DND-41 (cell line): ENCODE results near the gene ARHGEF4.

Source experiments
- ATAC-seq: fragments of 200-7000 bp; cut with Tn5 transposase; 3 replicates; pipeline ENCODE4 v1.9.1; 2021; ENCODE audit warnings: low read depth; ENCODE audit not compliant: insufficient read depth
- DNase-seq: peaks from one replicate; pipeline ENCODE4 v3.0.0-alpha.2; 2020
- H2AFZ ChIP-seq: 2 replicates; pipeline ENCODE4 v1.6.0; 2012; ENCODE audit warnings: low read depth, low read length
- H3K27ac ChIP-seq: 2 replicates; pipeline ENCODE4 v1.5.1; 2012; ENCODE audit warnings: low read length, inconsistent platforms
- H3K27me3 ChIP-seq: fragments of 200-600 bp; sonication (generic); 2 replicates; pipeline ENCODE4 v1.6.0; 2012; ENCODE audit warnings: low read length, mild to moderate bottlenecking, inconsistent platforms; ENCODE audit not compliant: insufficient read depth, poor library complexity
- H3K36me3 ChIP-seq: 2 replicates; pipeline ENCODE4 v1.5.1; 2012; ENCODE audit warnings: low read length, inconsistent platforms; ENCODE audit not compliant: insufficient read depth
- H3K4me1 ChIP-seq: 2 replicates; pipeline ENCODE4 v1.5.1; 2012; ENCODE audit warnings: mild to moderate bottlenecking, low read length; ENCODE audit not compliant: insufficient read depth
- H3K4me2 ChIP-seq: 2 replicates; pipeline ENCODE4 v1.6.0; 2012; ENCODE audit warnings: mild to moderate bottlenecking, moderate library complexity, low read length, inconsistent platforms; ENCODE audit not compliant: insufficient read depth
- H3K4me3 ChIP-seq, 2 experiments: fragments of 200-600 bp in 1 of 2; shearing (Covaris generic) in 1 of 2; 2 replicates each; pipeline ENCODE4 v1.5.1; 2012 to 2016; ENCODE audit warnings: inconsistent platforms in 2 of 2, low read length in 2 of 2, mild to moderate bottlenecking in 2 of 2, low read depth in 1 of 2, moderate library complexity in 1 of 2
- H3K79me2 ChIP-seq: 2 replicates; pipeline ENCODE4 v1.6.0; 2012; ENCODE audit warnings: low read length, inconsistent platforms; ENCODE audit not compliant: insufficient read depth
- H3K9ac ChIP-seq: 2 replicates; pipeline ENCODE4 v1.6.0; 2012; ENCODE audit warnings: low read depth, mild to moderate bottlenecking, inconsistent platforms, low read length, moderate library complexity
- H3K9me3 ChIP-seq: 2 replicates; pipeline ENCODE4 v1.5.1; 2012; ENCODE audit warnings: low read length, moderate library complexity, mild to moderate bottlenecking, inconsistent platforms; ENCODE audit not compliant: insufficient read depth, severe bottlenecking
- H4K20me1 ChIP-seq: 2 replicates; pipeline ENCODE4 v1.6.0; 2012; ENCODE audit warnings: low read length; ENCODE audit not compliant: insufficient read depth
- EZH2 ChIP-seq: IDR thresholded peaks from 3 replicates; pipeline ENCODE4 v1.6.1; 2012; ENCODE audit warnings: borderline replicate concordance, low read depth, mild to moderate bottlenecking, moderate library complexity, low read length, inconsistent platforms; ENCODE audit not compliant: severe bottlenecking
- TF ChIP-seq, protein P1 (sequence below): IDR thresholded peaks from 2 replicates; pipeline ENCODE4 v1.5.1; 2012; ENCODE audit warnings: borderline replicate concordance, low read length, moderate library complexity, mild to moderate bottlenecking; ENCODE audit not compliant: poor library complexity, severe bottlenecking; ENCODE audit errors: extremely low read depth

ARHGEF4 gene

GRCh38 chr2:130831356-130831755 is 5.4 kb upstream of the ARHGEF4 start:
- H3K27ac ChIP-seq = no peak overlapping the region

GRCh38 chr2:130832296-130832940 is 4.3 kb upstream of the ARHGEF4 start:
- ATAC-seq (no peak), DNase-seq (no peak)
- H3K27ac ChIP-seq = no peak overlapping the region
- H3K4me2 ChIP-seq = no peak overlapping the region
- no peak overlapping the region for H3K4me3 ChIP-seq
- H3K4me1 ChIP-seq = no peaks in the 10 kb centered on the region
- no peak overlapping the region for H3K9ac ChIP-seq
- H3K36me3 ChIP-seq = no peaks in the 10 kb centered on the region
- H2AFZ ChIP-seq = no peak overlapping the region
- no peak for TF ChIP-seq EZH2
- TF ChIP-seq, protein P1, sequence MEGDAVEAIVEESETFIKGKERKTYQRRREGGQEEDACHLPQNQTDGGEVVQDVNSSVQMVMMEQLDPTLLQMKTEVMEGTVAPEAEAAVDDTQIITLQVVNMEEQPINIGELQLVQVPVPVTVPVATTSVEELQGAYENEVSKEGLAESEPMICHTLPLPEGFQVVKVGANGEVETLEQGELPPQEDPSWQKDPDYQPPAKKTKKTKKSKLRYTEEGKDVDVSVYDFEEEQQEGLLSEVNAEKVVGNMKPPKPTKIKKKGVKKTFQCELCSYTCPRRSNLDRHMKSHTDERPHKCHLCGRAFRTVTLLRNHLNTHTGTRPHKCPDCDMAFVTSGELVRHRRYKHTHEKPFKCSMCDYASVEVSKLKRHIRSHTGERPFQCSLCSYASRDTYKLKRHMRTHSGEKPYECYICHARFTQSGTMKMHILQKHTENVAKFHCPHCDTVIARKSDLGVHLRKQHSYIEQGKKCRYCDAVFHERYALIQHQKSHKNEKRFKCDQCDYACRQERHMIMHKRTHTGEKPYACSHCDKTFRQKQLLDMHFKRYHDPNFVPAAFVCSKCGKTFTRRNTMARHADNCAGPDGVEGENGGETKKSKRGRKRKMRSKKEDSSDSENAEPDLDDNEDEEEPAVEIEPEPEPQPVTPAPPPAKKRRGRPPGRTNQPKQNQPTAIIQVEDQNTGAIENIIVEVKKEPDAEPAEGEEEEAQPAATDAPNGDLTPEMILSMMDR = no peak
- no peaks in the 10 kb centered on the region for H3K79me2 ChIP-seq
- H4K20me1 ChIP-seq = no peaks in the 10 kb centered on the region
- peaks cover 4% of the 10 kb centered on the region for H3K27me3 ChIP-seq
- no peaks in the 10 kb centered on the region for H3K9me3 ChIP-seq

More at GRCh38 chr2:130831356-130831755, 5.4 kb upstream of the ARHGEF4 start:
- H2AFZ ChIP-seq = no peak overlapping the region
- H3K4me2 ChIP-seq = no peak overlapping the region
- H3K27me3 ChIP-seq = peaks cover 4% of the 10 kb centered on the region
- no peak for TF ChIP-seq EZH2
- H3K9ac ChIP-seq = no peak overlapping the region
- no peaks in the 10 kb centered on the region for H3K9me3 ChIP-seq
- no peaks in the 10 kb centered on the region for H3K79me2 ChIP-seq
- no peaks in the 10 kb centered on the region for H3K36me3 ChIP-seq
- no peaks in the 10 kb centered on the region for H4K20me1 ChIP-seq
- DNase-seq (no peak), ATAC-seq (no peak)
- no peaks in the 10 kb centered on the region for H3K4me1 ChIP-seq
- no peak overlapping the region for H3K4me3 ChIP-seq

DNA sequence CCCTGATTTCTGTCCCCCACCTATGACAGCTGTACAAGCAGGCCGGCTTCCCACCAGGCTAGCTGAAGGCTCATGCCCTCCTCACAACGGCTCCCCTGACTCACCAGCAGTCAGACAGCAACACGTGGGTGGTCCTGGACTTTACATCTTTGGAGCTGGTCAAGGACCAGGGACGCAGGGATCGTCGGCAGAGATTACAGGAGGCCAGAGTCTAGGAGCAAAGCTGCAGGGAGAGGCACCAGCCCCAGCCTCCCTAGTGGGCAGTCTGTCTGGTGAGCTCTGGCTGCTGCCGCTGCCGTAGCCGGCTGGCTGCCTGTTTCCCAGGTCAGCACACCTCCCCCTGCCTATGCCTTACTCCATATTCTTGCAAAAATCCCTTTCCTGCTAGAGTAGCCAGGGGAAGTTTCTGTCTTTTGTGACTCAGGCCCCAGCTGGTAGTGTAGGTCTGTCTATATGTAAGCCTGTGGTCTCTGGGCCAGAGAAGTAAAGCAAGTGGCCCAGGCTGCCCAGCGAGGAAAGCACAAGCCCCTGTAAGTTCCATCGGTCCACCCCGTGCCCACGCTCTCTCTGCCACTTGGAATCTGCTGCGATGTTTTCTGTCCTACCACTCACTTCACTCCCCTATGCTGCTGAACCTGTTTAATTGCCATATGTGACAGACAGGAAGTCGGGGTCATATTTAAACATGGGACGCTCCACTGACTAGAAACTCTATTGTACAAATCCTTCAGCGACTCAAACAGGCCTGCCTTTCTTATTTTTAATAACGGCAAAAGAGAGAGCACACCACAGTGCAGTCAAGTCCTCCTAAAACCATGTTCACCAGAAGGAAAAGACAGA is 2.4 kb upstream of the ARHGEF4 start:
- TF ChIP-seq EZH2 = no peak
- TF ChIP-seq, protein P1 = no peak
- Histone ChIP-seq H3K27ac (no peak overlapping the region), H3K4me1 (no peaks in the 10 kb centered on the region), H3K9ac (no peak overlapping the region), H3K4me2 (no peak overlapping the region), H4K20me1 (no peaks in the 10 kb centered on the region), H2AFZ (no peak overlapping the region), H3K4me3 (no peak overlapping the region), H3K9me3 (no peaks in the 10 kb centered on the region), H3K36me3 (no peaks in the 10 kb centered on the region), H3K79me2 (no peaks in the 10 kb centered on the region), H3K27me3 (peaks cover 4% of the 10 kb centered on the region)
- DNase-seq = no peak
- ATAC-seq = no peak
